Measurements from ENCODE around the gene EVI5. TPM values are rescaled to one million over a fixed set of nuclear protein-coding genes. Genes with fewer than 3 reads are reported as not detected.
"Not testable (repeated sequence)": the region's sequence is repeated elsewhere in the genome, so short reads cannot be mapped to it uniquely, and the experiment has no call there.

The EVI5 gene
- total RNA-seq, 4 donors from 2014 or later: 16.3 to 135 (median 33.7) TPM

GRCh38 chr1:92748138-92748537, 36.8 kb downstream of the EVI5 start:
- DNase-seq: no peak
- no peak for TF ChIP-seq POLR2A (IDR thresholded peaks at IDR 0.05)
- TF ChIP-seq, protein P1, sequence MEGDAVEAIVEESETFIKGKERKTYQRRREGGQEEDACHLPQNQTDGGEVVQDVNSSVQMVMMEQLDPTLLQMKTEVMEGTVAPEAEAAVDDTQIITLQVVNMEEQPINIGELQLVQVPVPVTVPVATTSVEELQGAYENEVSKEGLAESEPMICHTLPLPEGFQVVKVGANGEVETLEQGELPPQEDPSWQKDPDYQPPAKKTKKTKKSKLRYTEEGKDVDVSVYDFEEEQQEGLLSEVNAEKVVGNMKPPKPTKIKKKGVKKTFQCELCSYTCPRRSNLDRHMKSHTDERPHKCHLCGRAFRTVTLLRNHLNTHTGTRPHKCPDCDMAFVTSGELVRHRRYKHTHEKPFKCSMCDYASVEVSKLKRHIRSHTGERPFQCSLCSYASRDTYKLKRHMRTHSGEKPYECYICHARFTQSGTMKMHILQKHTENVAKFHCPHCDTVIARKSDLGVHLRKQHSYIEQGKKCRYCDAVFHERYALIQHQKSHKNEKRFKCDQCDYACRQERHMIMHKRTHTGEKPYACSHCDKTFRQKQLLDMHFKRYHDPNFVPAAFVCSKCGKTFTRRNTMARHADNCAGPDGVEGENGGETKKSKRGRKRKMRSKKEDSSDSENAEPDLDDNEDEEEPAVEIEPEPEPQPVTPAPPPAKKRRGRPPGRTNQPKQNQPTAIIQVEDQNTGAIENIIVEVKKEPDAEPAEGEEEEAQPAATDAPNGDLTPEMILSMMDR (IDR thresholded peaks at IDR 0.05): no peak
- Histone ChIP-seq H3K4me1 (no peaks in the 10 kb centered on the region), H3K36me3 (no peaks in the 10 kb centered on the region), H3K27ac (no peak overlapping the region), H3K9me3 (no peaks in the 10 kb centered on the region), H3K27me3 (no peaks in the 10 kb centered on the region), H3K4me3 (no peak overlapping the region)

DNA sequence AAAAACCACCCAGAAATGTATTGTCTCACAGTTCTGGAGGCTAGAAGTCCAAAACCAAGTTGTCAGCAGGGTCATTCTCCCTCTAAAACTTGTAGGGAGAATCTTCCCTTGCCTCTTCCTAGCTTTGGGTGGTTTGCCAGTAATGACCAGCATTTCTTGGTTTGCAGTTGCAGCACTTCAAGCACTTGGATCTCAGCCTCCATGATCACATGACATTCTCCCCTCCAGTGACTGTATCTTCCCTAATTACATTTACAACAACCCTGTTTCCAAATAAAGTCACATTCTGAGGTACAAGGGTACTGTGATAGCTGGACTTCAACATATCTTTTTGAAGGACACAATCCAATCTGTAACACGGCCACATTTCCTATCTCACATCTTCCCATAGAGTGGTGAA, 37.2 kb downstream of the EVI5 start:
- no peaks in the 10 kb centered on the region for H3K27me3 ChIP-seq
- H3K36me3 ChIP-seq: no peaks in the 10 kb centered on the region
- DNase-seq: no peak

GRCh38 chr1:92746255-92746654, 38.7 kb downstream of the EVI5 start:
- DNase-seq: not testable (repeated sequence)

More for the DNA sequence above, 37.2 kb downstream of the EVI5 start:
- H3K4me1 ChIP-seq: no peaks in the 10 kb centered on the region
- TF ChIP-seq, protein P1 (IDR thresholded peaks at IDR 0.05): no peak
- no peak for TF ChIP-seq POLR2A (IDR thresholded peaks at IDR 0.05)
- no peak overlapping the region for H3K4me3 ChIP-seq
- no peak overlapping the region for H3K27ac ChIP-seq
- no peaks in the 10 kb centered on the region for H3K9me3 ChIP-seq

DNA sequence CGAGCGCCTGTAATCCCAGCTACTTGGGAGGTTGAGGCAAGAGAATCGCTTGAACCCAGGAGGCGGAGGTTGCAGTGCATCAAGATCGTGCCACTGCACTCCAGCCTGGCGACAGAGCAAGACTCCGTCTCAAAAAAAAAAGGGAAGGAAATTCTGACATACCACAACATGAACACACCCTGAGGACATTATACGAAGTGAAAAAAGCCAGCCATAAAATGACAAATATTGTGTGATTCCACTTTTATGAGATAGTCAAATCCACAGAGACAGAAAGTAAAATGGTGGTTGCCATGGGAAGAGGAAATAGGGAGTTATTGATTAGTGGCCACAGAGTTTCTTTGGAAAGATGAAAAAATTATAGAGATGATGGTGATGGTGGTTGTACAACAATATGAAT, 41.7 kb downstream of the EVI5 start:
- Histone ChIP-seq H3K4me3 (no peak overlapping the region), H3K9me3 (no peaks in the 10 kb centered on the region), H3K36me3 (no peaks in the 10 kb centered on the region), H3K4me1 (no peaks in the 10 kb centered on the region), H3K27ac (no peak overlapping the region), H3K27me3 (no peaks in the 10 kb centered on the region)
- DNase-seq: no peak
- no peak for TF ChIP-seq POLR2A (IDR thresholded peaks at IDR 0.05)
- TF ChIP-seq, protein P1 (IDR thresholded peaks at IDR 0.05): no peak

More at GRCh38 chr1:92746255-92746654, 38.7 kb downstream of the EVI5 start:
- not testable (repeated sequence) for H3K27ac ChIP-seq, H3K9me3 ChIP-seq, H3K4me3 ChIP-seq, H3K36me3 ChIP-seq, H3K4me1 ChIP-seq, H3K27me3 ChIP-seq

GRCh38 chr1:92739669-92740524, 45.0 kb downstream of the EVI5 start:
- Histone ChIP-seq H3K36me3 (peaks cover 0 to 3% (median 0%) of the 10 kb centered on the region in 3 donors), H3K27me3 (no peaks in the 10 kb centered on the region), H3K4me3 (no peak overlapping the region), H3K9me3 (no peaks in the 10 kb centered on the region), H3K27ac (no peak overlapping the region), H3K4me1 (no peaks in the 10 kb centered on the region)
- TF ChIP-seq, protein P1 (IDR thresholded peaks at IDR 0.05): no peak
- no peak for TF ChIP-seq POLR2A (IDR thresholded peaks at IDR 0.05)
- DNase-seq: no peak

DNA sequence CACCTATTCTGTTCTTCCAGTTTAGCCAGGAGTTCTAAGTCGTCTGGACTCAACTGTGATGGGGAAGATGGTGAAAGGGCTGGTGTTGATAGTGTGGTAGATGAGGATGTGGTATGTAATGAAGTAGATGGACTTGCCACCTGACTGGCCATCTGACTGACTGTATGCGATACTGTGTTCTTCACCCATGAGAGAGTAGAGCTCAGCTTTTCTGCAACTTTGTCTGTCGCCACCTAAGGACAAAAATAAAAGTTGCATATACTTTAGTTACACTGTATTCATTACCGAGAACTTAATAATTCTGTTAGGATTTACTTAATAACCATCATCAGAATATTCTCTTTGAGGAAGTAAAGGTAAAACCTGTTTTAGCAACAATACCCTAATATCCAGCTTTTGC, 48.5 kb downstream of the EVI5 start:
- Histone ChIP-seq H3K27ac (no peak overlapping the region), H3K4me1 (no peaks in the 10 kb centered on the region), H3K9me3 (no peaks in the 10 kb centered on the region), H3K27me3 (no peaks in the 10 kb centered on the region), H3K36me3 (peaks cover 0 to 13% (median 0%) of the 10 kb centered on the region in 3 donors), H3K4me3 (no peak overlapping the region)
- DNase-seq: no peak
- TF ChIP-seq, protein P1 (IDR thresholded peaks at IDR 0.05): no peak
- no peak for TF ChIP-seq POLR2A (IDR thresholded peaks at IDR 0.05)

All from Peyer's patch (tissue), 4 donors.